ENCODE results near the gene MAP3K14.

The MAP3K14 gene

GRCh38 chr17:45300060-45300751, 16.6 kb downstream of the MAP3K14 start:
- ATAC-seq: no peak
- Mint-ChIP-seq H3K4me1 (peaks cover 96% of the 10 kb centered on the region), H3K27ac (peak overlapping the region in 1 of 2 donors; percentile 16), H3K9me3 (no peaks in the 10 kb centered on the region), H3K27me3 (no peaks in the 10 kb centered on the region), H3K4me3 (no peak overlapping the region)
- DNase-seq: no peak

GRCh38 chr17:45299361-45299760, 17.5 kb downstream of the MAP3K14 start:
- no peaks in the 10 kb centered on the region for H3K9me3 Mint-ChIP-seq
- peaks cover 95% of the 10 kb centered on the region for H3K4me1 Mint-ChIP-seq
- H3K4me3 Mint-ChIP-seq: no peak overlapping the region
- ATAC-seq: no peak
- no peak for DNase-seq
- no peak overlapping the region for H3K27ac Mint-ChIP-seq
- H3K27me3 Mint-ChIP-seq: no peaks in the 10 kb centered on the region

DNA sequence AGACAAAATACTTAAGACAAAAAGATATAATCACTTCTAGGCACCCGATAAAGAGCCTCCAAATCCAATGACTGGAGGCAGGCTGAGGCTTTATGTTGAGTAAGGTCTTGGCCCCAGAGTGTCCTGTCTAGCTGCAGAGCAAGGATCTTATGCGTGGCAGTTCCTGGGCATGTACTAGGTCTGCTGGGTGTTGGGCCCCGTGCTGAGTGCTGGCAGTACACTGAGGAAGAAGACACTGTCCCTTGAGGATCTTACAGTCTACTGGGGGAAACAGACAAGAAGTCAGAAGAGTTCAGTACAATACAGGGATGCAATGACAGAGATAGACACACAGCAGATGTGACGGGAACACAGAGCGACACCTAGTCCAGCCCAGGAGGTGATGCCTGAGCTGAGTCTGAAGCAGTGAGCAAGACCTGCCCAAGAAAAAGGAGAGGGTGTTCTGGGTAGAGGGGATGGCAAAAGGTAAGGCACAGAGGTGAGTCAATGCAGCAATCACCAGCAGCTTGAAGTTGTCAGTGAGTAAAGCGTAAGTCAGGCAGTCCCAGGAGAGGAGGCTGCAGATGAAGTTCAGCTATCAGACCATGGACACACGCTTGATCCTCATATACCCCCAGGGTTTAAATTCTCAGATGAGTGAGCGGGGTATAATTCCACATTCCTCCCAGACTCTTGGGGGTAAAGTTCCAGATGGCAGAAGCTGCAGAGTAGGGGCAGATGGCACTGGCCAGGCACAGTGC, 18.1 kb downstream of the MAP3K14 start:
- Mint-ChIP-seq H3K4me1 (peaks cover 96% of the 10 kb centered on the region), H3K9me3 (no peaks in the 10 kb centered on the region), H3K27me3 (no peaks in the 10 kb centered on the region), H3K27ac (peak overlapping the region in 1 of 2 donors; percentile 42), H3K4me3 (no peak overlapping the region)
- ATAC-seq (peak; percentile 22), DNase-seq (no peak)

DNA sequence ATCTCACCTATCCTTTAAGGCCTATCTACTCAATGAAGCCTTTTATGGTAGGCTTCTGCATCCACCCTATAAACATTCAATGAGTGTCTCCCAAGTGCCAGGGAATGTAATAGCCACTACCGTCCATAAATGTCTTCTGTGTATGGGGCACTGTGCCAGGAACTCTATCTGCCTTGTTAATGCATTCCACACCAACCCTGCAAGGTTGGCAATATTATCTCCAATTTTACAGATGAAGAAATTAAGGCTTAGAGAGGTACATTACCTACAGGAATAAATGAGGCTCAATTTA, 20.0 kb downstream of the MAP3K14 start:
- H3K4me3 Mint-ChIP-seq: peak overlapping the region; percentile 55 to 62
- ATAC-seq (no peak), DNase-seq (no peak)
- H3K27me3 Mint-ChIP-seq: no peaks in the 10 kb centered on the region
- peak overlapping the region in 1 of 2 donors; percentile 9 for H3K27ac Mint-ChIP-seq
- H3K4me1 Mint-ChIP-seq: peaks cover 97% of the 10 kb centered on the region
- no peaks in the 10 kb centered on the region for H3K9me3 Mint-ChIP-seq

DNA sequence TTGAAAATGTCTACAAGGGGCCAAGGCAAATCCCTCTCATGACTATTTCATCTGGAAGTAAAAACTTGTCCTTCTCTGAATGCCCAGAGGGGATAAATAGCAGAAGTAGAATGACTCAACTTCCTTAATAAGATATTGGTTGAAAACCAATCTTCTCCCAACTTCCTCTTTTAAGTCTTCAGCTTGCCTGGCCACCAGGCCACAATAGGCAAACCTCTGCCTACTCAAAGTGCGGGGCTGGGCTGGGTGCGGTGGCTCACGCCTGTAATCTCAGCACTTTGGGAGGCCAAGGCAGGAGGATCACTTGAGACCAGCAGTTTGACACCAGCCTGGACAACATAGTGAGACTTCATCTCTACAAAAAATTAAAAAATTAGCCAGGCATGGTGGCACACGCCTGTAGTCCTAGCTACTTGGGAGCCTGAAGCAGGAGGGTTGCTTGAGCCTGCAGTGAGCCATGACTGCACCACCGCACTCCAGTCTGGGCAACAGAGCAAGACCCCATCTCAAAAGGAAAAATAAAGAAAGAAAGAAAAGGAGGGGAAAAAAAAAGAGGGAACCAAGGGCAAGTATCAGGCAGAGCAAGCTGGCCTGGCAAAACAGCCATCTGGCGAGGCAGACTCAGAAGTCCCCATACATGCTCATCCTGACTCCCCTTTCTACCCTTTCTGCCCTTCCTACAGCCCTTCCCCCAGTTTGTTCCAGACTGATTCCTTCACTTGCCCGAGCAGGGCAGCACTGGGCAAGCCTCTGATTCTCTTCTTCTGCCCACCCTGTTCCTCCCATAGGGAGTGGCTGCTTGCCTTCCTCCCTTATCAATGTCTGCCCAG, 20.6 kb downstream of the MAP3K14 start:
- Mint-ChIP-seq H3K4me1 (peaks cover 94% of the 10 kb centered on the region), H3K27ac (peak overlapping the region; percentile 84 to 89), H3K27me3 (no peaks in the 10 kb centered on the region), H3K9me3 (no peaks in the 10 kb centered on the region), H3K4me3 (peak overlapping the region; percentile 55 to 62)
- ATAC-seq: no peak
- DNase-seq: no peak

GRCh38 chr17:45294506-45294905, 22.3 kb downstream of the MAP3K14 start:
- H3K27ac Mint-ChIP-seq: peak overlapping the region in 1 of 2 donors; percentile 80
- peaks cover 94% of the 10 kb centered on the region for H3K4me1 Mint-ChIP-seq
- DNase-seq (no peak), ATAC-seq (no peak)
- H3K4me3 Mint-ChIP-seq: no peak overlapping the region
- no peaks in the 10 kb centered on the region for H3K9me3 Mint-ChIP-seq
- no peaks in the 10 kb centered on the region for H3K27me3 Mint-ChIP-seq

GRCh38 chr17:45293413-45294211, 23.2 kb downstream of the MAP3K14 start:
- no peaks in the 10 kb centered on the region for H3K27me3 Mint-ChIP-seq
- peaks cover 87% of the 10 kb centered on the region for H3K4me1 Mint-ChIP-seq
- peak overlapping the region; percentile 74 to 80 for H3K27ac Mint-ChIP-seq
- no peak overlapping the region for H3K4me3 Mint-ChIP-seq
- H3K9me3 Mint-ChIP-seq: no peaks in the 10 kb centered on the region
- DNase-seq (no peak), ATAC-seq (peak; percentile 64)

DNA sequence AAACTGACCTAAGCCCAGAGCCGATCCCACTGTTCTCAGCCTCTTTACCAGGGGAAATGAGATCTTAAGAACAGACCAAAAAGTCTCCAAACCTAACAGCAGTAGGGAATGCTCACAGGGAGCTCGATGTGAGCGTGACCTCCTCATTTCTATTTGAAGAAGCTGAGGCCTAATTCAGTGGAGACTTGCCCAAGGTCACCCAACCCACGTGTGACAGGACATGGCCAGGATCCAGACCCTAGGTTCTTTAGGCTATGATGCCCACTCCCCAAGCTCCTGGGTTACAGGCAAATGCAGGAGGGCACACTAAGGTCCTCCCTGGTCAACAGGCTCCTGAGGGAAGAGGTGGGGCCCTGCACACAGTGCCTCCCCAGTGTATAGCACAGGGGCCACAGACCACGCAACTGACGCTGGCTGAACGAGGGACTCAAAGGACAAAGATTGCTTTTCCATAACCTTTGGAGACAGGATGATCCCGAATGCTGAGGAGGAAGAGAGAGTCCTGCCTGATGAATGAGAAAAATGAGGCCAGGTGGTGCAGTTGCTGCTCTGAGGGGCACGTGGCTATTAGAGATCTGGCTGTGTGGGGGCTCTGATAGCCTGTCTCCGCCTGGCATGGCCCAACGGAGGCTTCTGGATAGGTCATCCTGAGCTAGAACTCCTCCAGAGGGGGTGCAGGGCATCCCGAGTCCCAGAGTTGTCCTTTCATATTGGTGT, 24.0 kb downstream of the MAP3K14 start:
- H3K9me3 Mint-ChIP-seq: no peaks in the 10 kb centered on the region
- no peaks in the 10 kb centered on the region for H3K27me3 Mint-ChIP-seq
- H3K4me1 Mint-ChIP-seq: peaks cover 79% of the 10 kb centered on the region
- no peak for DNase-seq
- no peak for ATAC-seq
- peak overlapping the region in 1 of 2 donors; percentile 74 for H3K27ac Mint-ChIP-seq
- no peak overlapping the region for H3K4me3 Mint-ChIP-seq

GRCh38 chr17:45291171-45291805, 25.5 kb downstream of the MAP3K14 start:
- Mint-ChIP-seq H3K27ac (peak overlapping the region in 1 of 2 donors; percentile 94), H3K4me1 (peaks cover 64% of the 10 kb centered on the region)
- no peak for ATAC-seq

GRCh38 chr17:45290269-45290765, 26.5 kb downstream of the MAP3K14 start:
- no peaks in the 10 kb centered on the region for H3K9me3 Mint-ChIP-seq
- no peak for ATAC-seq
- H3K4me1 Mint-ChIP-seq: peaks cover 54% of the 10 kb centered on the region
- no peak overlapping the region for H3K4me3 Mint-ChIP-seq
- H3K27ac Mint-ChIP-seq: peak overlapping the region; percentile 65 to 94
- DNase-seq: no peak
- no peaks in the 10 kb centered on the region for H3K27me3 Mint-ChIP-seq

More at GRCh38 chr17:45291171-45291805, 25.5 kb downstream of the MAP3K14 start:
- DNase-seq: no peak
- H3K4me3 Mint-ChIP-seq: no peak overlapping the region
- no peaks in the 10 kb centered on the region for H3K27me3 Mint-ChIP-seq
- no peaks in the 10 kb centered on the region for H3K9me3 Mint-ChIP-seq

DNA sequence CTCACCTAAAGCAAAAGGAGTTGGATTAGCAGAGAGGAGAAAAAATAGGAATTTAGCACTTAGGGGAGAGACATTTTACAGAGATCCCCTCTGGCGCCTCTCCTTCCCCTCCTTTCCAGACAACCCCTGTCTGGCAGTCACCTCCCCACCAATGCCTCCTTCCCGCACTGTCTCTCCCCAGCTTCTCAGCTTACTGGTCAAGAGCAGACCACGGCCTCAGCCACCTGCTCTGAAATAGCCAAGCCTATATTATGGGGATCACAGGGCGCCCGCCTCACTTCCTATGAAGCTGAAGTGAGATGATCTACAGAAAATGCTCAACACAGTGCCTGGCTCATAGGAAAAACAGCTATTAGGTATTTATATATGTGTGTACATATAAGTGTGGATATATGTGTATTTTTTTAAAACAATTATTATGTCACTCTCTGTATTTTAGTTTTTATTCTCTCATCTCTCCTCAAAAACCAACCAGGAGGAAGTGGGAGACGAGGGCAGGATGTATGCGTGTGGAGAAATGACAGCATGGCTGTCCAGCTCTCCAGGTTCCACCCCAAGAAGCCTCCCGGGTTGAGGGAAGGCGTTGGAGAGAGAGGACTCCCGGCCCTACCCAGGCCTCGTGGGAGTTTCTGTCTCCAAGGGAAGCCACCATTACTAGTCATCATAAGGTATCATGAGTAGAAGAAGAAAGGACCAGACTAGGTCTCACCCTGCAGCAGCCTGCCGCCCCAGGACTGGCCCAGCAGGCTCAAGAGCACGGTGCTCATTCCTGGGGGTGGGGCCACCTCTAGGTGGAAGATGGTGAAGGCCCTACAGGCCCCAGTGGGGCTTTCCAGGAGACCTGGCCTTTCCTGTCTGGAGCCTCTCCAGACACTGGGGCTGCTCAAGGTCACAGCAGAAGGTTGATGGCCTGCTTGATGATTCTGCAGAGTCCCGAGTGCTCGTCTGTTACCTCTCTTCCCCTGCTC, 27.2 kb downstream of the MAP3K14 start:
- Mint-ChIP-seq H3K27me3 (no peaks in the 10 kb centered on the region), H3K9me3 (no peaks in the 10 kb centered on the region), H3K4me1 (peaks cover 54% of the 10 kb centered on the region), H3K27ac (peak overlapping the region; percentile 33 to 82), H3K4me3 (no peak overlapping the region)
- DNase-seq: no peak
- ATAC-seq: no peak

DNA sequence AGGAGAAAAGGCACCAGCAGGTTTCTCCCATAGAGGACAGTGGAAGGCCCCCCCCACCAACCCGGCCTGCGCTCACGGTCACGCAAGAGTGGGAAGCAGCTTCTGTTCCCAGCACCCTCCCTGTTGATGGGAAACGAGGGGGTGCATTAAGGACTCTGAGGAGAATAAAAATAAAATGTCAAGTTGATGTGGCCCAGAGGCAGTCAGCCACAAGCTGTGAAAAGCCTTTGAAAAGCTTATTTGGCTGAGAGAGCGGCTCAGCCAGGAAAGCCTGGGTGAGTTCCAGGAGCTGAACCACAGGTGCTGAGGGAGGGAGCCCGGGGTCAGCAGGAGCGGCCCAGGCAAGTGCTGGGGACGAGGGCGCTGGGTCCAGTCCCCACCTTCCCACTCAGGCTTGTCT, 28.0 kb downstream of the MAP3K14 start:
- Mint-ChIP-seq H3K27ac (peak overlapping the region in 1 of 2 donors; percentile 76), H3K27me3 (no peaks in the 10 kb centered on the region), H3K4me3 (no peak overlapping the region), H3K9me3 (no peaks in the 10 kb centered on the region), H3K4me1 (peaks cover 54% of the 10 kb centered on the region)
- no peak for DNase-seq
- ATAC-seq: no peak

Measured in stimulated activated naive CD8-positive, alpha-beta T cell treated with anti-CD3 and anti-CD28 coated beads, Interleukin-15, amount 100 ng/mL, for 72 hours (primary cell).